IMR-90 (cell line): ENCODE measurements around the gene C1orf159. TPM values are rescaled to one million over a fixed set of nuclear protein-coding genes. Genes with fewer than 3 reads are reported as not detected.

Source experiments
- ATAC-seq: fragments of 200-7000 bp; cut with Tn5 transposase; 2 replicates; pipeline ENCODE4 v1.9.1; 2020; ENCODE audit warnings: low read depth, mild to moderate bottlenecking, moderate library complexity
- BruUV-seq: library from RNA; stranded (reverse); fragments of 400-500 nt; replicated peaks from 2 replicates; lab custom pipeline; 2021; lab: Mats Ljungman, UMichigan
- CTCF ChIA-PET: fragments of 300-600 bp; formaldehyde crosslinking; extraction: SDS; loops from one replicate; lab custom pipeline; 2021; ENCODE audit warnings: antibody characterized with exemption; lab: Yijun Ruan, JAX
- POLR2A ChIA-PET: fragments of 300-600 bp; sonication (Branson Sonifier 250); formaldehyde crosslinking; loops from one replicate; lab custom pipeline; 2022; ENCODE audit warnings: antibody characterized with exemption; ENCODE audit not compliant: unreplicated experiment; lab: Charles Lee
- DNase-seq: peaks from one replicate; pipeline ENCODE4 v3.0.0; 2013
- H2AFZ ChIP-seq: replicated peaks from 2 replicates; pipeline ENCODE3; 2013; ENCODE audit warnings: low read length, mild to moderate bottlenecking; ENCODE audit not compliant: poor library complexity
- H2AK5ac ChIP-seq: 2 replicates; pipeline ENCODE4 v1.6.1; 2013; ENCODE audit warnings: low read depth, low read length, inconsistent platforms
- H2AK9ac ChIP-seq: replicated peaks from 2 replicates; pipeline ENCODE3; 2013; ENCODE audit warnings: mild to moderate bottlenecking, low read depth, low read length, moderate library complexity; ENCODE audit not compliant: poor library complexity
- H2BK120ac ChIP-seq: 2 replicates; pipeline ENCODE4 v1.6.1; 2013; ENCODE audit warnings: low read depth, low read length, inconsistent platforms
- H2BK15ac ChIP-seq: 3 replicates; pipeline ENCODE4 v1.6.1; 2013; ENCODE audit warnings: low read depth, low read length, inconsistent platforms
- H2BK20ac ChIP-seq: 2 replicates; pipeline ENCODE4 v1.6.1; 2013; ENCODE audit warnings: low read depth, mild to moderate bottlenecking, inconsistent platforms, low read length, moderate library complexity
- H2BK5ac ChIP-seq: 2 replicates; pipeline ENCODE4 v1.6.1; 2013; ENCODE audit warnings: mild to moderate bottlenecking, low read depth, low read length, inconsistent platforms; ENCODE audit not compliant: poor library complexity, severe bottlenecking
- H3K14ac ChIP-seq: replicated peaks from 2 replicates; pipeline ENCODE4 v1.6.1; 2013; ENCODE audit warnings: low read depth, low read length, inconsistent platforms
- H3K18ac ChIP-seq: 2 replicates; pipeline ENCODE4 v1.6.1; 2013; ENCODE audit warnings: low read depth, low read length, control low read depth
- H3K23ac ChIP-seq: 2 replicates; pipeline ENCODE4 v1.6.1; 2013; ENCODE audit warnings: low read depth, low read length, inconsistent platforms
- H3K27ac ChIP-seq: 2 replicates; pipeline ENCODE4 v1.5.1; 2013; ENCODE audit warnings: mild to moderate bottlenecking, control low read depth, low read length; ENCODE audit not compliant: insufficient read depth
- H3K27me3 ChIP-seq: 2 replicates; pipeline ENCODE4 v1.6.1; 2013; ENCODE audit warnings: low read length; ENCODE audit not compliant: control insufficient read depth, insufficient read depth
- H3K36me3 ChIP-seq: 2 replicates; pipeline ENCODE4 v1.6.1; 2013; ENCODE audit warnings: low read length, mixed read lengths; ENCODE audit not compliant: control insufficient read depth, insufficient read depth
- H3K4ac ChIP-seq: 2 replicates; pipeline ENCODE4 v1.6.1; 2013; ENCODE audit warnings: low read depth, low read length, inconsistent platforms
- H3K4me1 ChIP-seq: 2 replicates; pipeline ENCODE4 v1.6.1; 2013; ENCODE audit warnings: low read length, mixed read lengths; ENCODE audit not compliant: control insufficient read depth, insufficient read depth
- H3K4me2 ChIP-seq: 2 replicates; pipeline ENCODE4 v1.6.1; 2013; ENCODE audit warnings: low read depth, mild to moderate bottlenecking, control low read depth, low read length, moderate library complexity
- H3K4me3 ChIP-seq: 2 replicates; pipeline ENCODE4 v1.5.1; 2013; ENCODE audit warnings: low read depth, mild to moderate bottlenecking, control low read depth, low read length, moderate library complexity; ENCODE audit not compliant: insufficient read depth
- H3K56ac ChIP-seq: 2 replicates; pipeline ENCODE4 v1.6.1; 2013; ENCODE audit warnings: low read length, inconsistent platforms; ENCODE audit not compliant: insufficient read depth; ENCODE audit errors: extremely low read depth
- H3K79me1 ChIP-seq, 2 experiments: 2 replicates each; pipeline ENCODE4 v1.6.1; 2013; ENCODE audit warnings: low read length in 2 of 2, inconsistent platforms in 1 of 2, low read depth in 1 of 2
- H3K9ac ChIP-seq: 2 replicates; pipeline ENCODE4 v1.6.1; 2013; ENCODE audit warnings: low read depth, low read length, control low read depth
- H3K9me1 ChIP-seq: 2 replicates; pipeline ENCODE4 v1.6.1; 2013; ENCODE audit warnings: low read length, inconsistent platforms; ENCODE audit not compliant: insufficient read depth
- H3K9me3 ChIP-seq: 2 replicates; pipeline ENCODE4 v1.6.1; 2013; ENCODE audit warnings: low read length; ENCODE audit not compliant: control insufficient read depth, insufficient read depth
- H4K20me1 ChIP-seq: 2 replicates; pipeline ENCODE4 v1.6.1; 2013; ENCODE audit warnings: low read length, inconsistent platforms; ENCODE audit not compliant: insufficient read depth
- H4K5ac ChIP-seq: 2 replicates; pipeline ENCODE4 v1.6.1; 2013; ENCODE audit warnings: mild to moderate bottlenecking, low read depth, low read length, control low read depth
- H4K8ac ChIP-seq, 2 experiments: 2 replicates each; pipeline ENCODE4 v1.6.1; 2013; ENCODE audit warnings: low read depth in 2 of 2, low read length in 2 of 2, control low read depth in 1 of 2, inconsistent platforms in 1 of 2
- H4K91ac ChIP-seq: 2 replicates; pipeline ENCODE4 v1.6.1; 2013; ENCODE audit warnings: low read depth, low read length, inconsistent platforms; ENCODE audit not compliant: insufficient read depth
- BHLHE40 ChIP-seq: fragments of 150-350 bp; IDR thresholded peaks from 2 replicates; pipeline ENCODE4 v1.6.1; 2016; ENCODE audit warnings: mild to moderate bottlenecking, low read depth, low read length
- CEBPB ChIP-seq: IDR thresholded peaks from 2 replicates; pipeline ENCODE4 v1.6.1; 2012; ENCODE audit warnings: low read depth, low read length, improper control_type of control experiment
- CHD1 ChIP-seq: IDR thresholded peaks from 2 replicates; pipeline ENCODE4 v1.6.1; 2012; ENCODE audit warnings: low read depth, low read length, improper control_type of control experiment
- CTCF ChIP-seq: conservative IDR thresholded peaks from 2 replicates; pipeline ENCODE4 v1.5.1; 2012; ENCODE audit warnings: mild to moderate bottlenecking, low read depth, low read length, improper control_type of control experiment
- ELK1 ChIP-seq: fragments of 150-350 bp; IDR thresholded peaks from 2 replicates; pipeline ENCODE4 v1.6.1; 2016; ENCODE audit warnings: low read depth, mild to moderate bottlenecking, low read length, moderate library complexity, borderline replicate concordance
- FOS ChIP-seq: fragments of 150-350 bp; IDR thresholded peaks from 2 replicates; pipeline ENCODE4 v1.6.1; 2016; ENCODE audit warnings: low read depth, low read length
- MAFK ChIP-seq: IDR thresholded peaks from 2 replicates; pipeline ENCODE4 v1.6.1; 2012; ENCODE audit warnings: low read depth, low read length, improper control_type of control experiment
- MAZ ChIP-seq: IDR thresholded peaks from 2 replicates; pipeline ENCODE4 v1.6.1; 2012; ENCODE audit warnings: low read depth, mild to moderate bottlenecking, low read length, improper control_type of control experiment, moderate library complexity, borderline replicate concordance
- MXI1 ChIP-seq: IDR thresholded peaks from 2 replicates; pipeline ENCODE4 v1.6.1; 2012; ENCODE audit warnings: low read depth, mild to moderate bottlenecking, low read length, moderate library complexity, borderline replicate concordance
- NFE2L2 ChIP-seq: fragments of 150-350 bp; IDR thresholded peaks from 2 replicates; pipeline ENCODE4 v1.6.1; 2016; ENCODE audit warnings: low read depth, mild to moderate bottlenecking, low read length
- POLR2A ChIP-seq: IDR thresholded peaks from 2 replicates; pipeline ENCODE4 v1.6.1; 2012; ENCODE audit warnings: mild to moderate bottlenecking, low read depth, low read length
- RAD21 ChIP-seq: IDR thresholded peaks from 2 replicates; pipeline ENCODE4 v1.6.1; 2012; ENCODE audit warnings: low read length, improper control_type of control experiment
- RCOR1 ChIP-seq: IDR thresholded peaks from 2 replicates; pipeline ENCODE4 v1.6.1; 2012; ENCODE audit warnings: mild to moderate bottlenecking, low read length, improper control_type of control experiment; ENCODE audit not compliant: insufficient replicate concordance
- RFX5 ChIP-seq: IDR thresholded peaks from 2 replicates; pipeline ENCODE4 v1.8.0; 2012; ENCODE audit warnings: low read depth, mild to moderate bottlenecking, low read length, moderate library complexity
- SMC3 ChIP-seq: fragments of 150-350 bp; IDR thresholded peaks from 2 replicates; pipeline ENCODE4 v1.6.1; 2016; ENCODE audit warnings: low read depth, mild to moderate bottlenecking, antibody characterized with exemption, low read length, moderate library complexity
- USF2 ChIP-seq: fragments of 150-350 bp; IDR thresholded peaks from 2 replicates; pipeline ENCODE4 v1.6.1; 2017; ENCODE audit warnings: mild to moderate bottlenecking, antibody characterized with exemption, low read length, low read depth
- WGBS, 2 experiments: methylation state at CpG; one replicate each; pipeline versions ENCODE4 v1.1.5 to v1.1.7; 2013; ENCODE audit warnings: missing lambda C conversion rate in 2 of 2; ENCODE audit not compliant: insufficient read length in 1 of 2; ENCODE audit errors: extremely low coverage in 2 of 2; 5-methylcytosine and 5-hydroxymethylcytosine counted together
- dilution Hi-C: fragments of 300-500 bp; cut with HindIII; formaldehyde crosslinking; loops from one replicate; pipeline ENCODE4 v1.14.3; 2018; ENCODE audit warnings: low sequenced_read_pairs; ENCODE audit not compliant: unreplicated experiment
- in situ Hi-C: fragments of 300-500 bp; cut with MboI; formaldehyde crosslinking; loops from 3 replicates; pipeline ENCODE4 v1.14.3; 2019; ENCODE audit warnings: low sequenced_read_pairs, inconsistent platforms, mixed read lengths
- intact Hi-C: fragments of 100-400 bp; cut with micrococcal nuclease; formaldehyde crosslinking; loops from 2 replicates; pipeline ENCODE4 v1.10.0; 2022
- polyA plus RNA-seq, 3 experiments: library from polyadenylated mRNA; depleted of rRNA; stranded (reverse); fragments of >200 nt; gene quantifications; 2 replicates each; pipeline ENCODE4 v1.2.3, GENCODE V29; 2012; ENCODE audit warnings: low replicate concordance in 1 of 3
- total RNA-seq: library from RNA; depleted of rRNA; stranded (reverse); fragments of >200 nt; gene quantifications from 2 replicates; pipeline ENCODE4 v1.2.3, GENCODE V29; 2012

The C1orf159 gene
- total and polyA plus RNA-seq, 2 of the 4 experiments (the other 2 are of a cell fraction): 2.9 to 12.6 TPM

- BruUV-seq: no TSS peak
- 100% methylated on average over 1 of the region's 9 CpGs; no CpG with 5 or more reads in 1 of the 2 experiments for WGBS, 2 experiments
- H3K9me1 ChIP-seq: no peaks in the 10 kb centered on the region; the same call in 1 of the 2 replicates
- no peak overlapping the region for H2AK5ac ChIP-seq
- H4K20me1 ChIP-seq: no peaks in the 10 kb centered on the region
- no peak overlapping the region for H2BK20ac ChIP-seq
- DNase-seq (no peak), ATAC-seq (no peak)
- H3K23ac ChIP-seq: no peak overlapping the region
- CTCF ChIA-PET: no interaction called here
- POLR2A ChIA-PET: no interaction called here
- TF ChIP-seq CHD1 (no peak), ELK1 (no peak), CEBPB (no peak), BHLHE40 (no peak), RFX5 (no peak), MAZ (no peak), RAD21 (no peak), FOS (no peak), RCOR1 (no peak), SMC3 (no peak), NFE2L2 (no peak), POLR2A (no peak), MXI1 (no peak), USF2 (no peak), MAFK (no peak), CTCF (no peak)
- in situ Hi-C loops (no loop called here), intact Hi-C loops (no loop called here), dilution Hi-C loops (no loop called here)
- H4K5ac ChIP-seq: no peak overlapping the region
- no peak overlapping the region for H3K56ac ChIP-seq
- H3K4me2 ChIP-seq: no peak overlapping the region
- H3K4me1 ChIP-seq: peaks cover 11% of the 10 kb centered on the region
- no peak overlapping the region for H2AK9ac ChIP-seq
- no peak overlapping the region for H2BK120ac ChIP-seq
- H3K9ac ChIP-seq: no peak overlapping the region
- H2BK15ac ChIP-seq: no peak overlapping the region
- H4K8ac ChIP-seq: no peak overlapping the region
- H3K14ac ChIP-seq: no peak overlapping the region
- H3K79me1 ChIP-seq: no peaks in the 10 kb centered on the region
- no peak overlapping the region for H3K27ac ChIP-seq
- no peak overlapping the region for H4K91ac ChIP-seq
- no peak overlapping the region for H2BK5ac ChIP-seq
- no peaks in the 10 kb centered on the region for H3K27me3 ChIP-seq
- H3K18ac ChIP-seq: no peak overlapping the region
- H3K4ac ChIP-seq: no peak overlapping the region
- no peaks in the 10 kb centered on the region; the same call in 1 of the 2 replicates for H3K9me3 ChIP-seq
- H3K36me3 ChIP-seq: no peaks in the 10 kb centered on the region
- H2AFZ ChIP-seq: peak overlapping the region; percentile 73
- no peak overlapping the region for H3K4me3 ChIP-seq
Measured at GRCh38 chr1:1157033-1157365, 41.1 kb upstream of the C1orf159 start.
